WERI-Rb-1 (cell line): Measurements from ENCODE around the gene PTGFR.
A peak's percentile ranks its signal among the peaks of the same experiment; 100 is the strongest.

ENCODE experiments used
- DNase-seq: peaks from one replicate; pipeline ENCODE4 v3.0.0-alpha.2; 2020
- H3K27ac ChIP-seq: fragments of 250-450 bp; sonication (Bioruptor Pico); 2 replicates; pipeline ENCODE4 v1.5.1; 2020; ENCODE audit warnings: mild to moderate bottlenecking, moderate library complexity
- H3K27me3 ChIP-seq: fragments of 250-450 bp; sonication (Bioruptor Pico); 2 replicates; pipeline ENCODE4 v1.5.1; 2021; ENCODE audit warnings: mild to moderate bottlenecking, low read depth, moderate library complexity; ENCODE audit not compliant: insufficient read depth, severe bottlenecking
- H3K36me3 ChIP-seq: fragments of 250-450 bp; sonication (Bioruptor Pico); 2 replicates; pipeline ENCODE4 v1.5.1; 2020; ENCODE audit warnings: mild to moderate bottlenecking, moderate library complexity
- H3K4me3 ChIP-seq: 2 replicates; pipeline ENCODE4 v1.5.1; 2011; ENCODE audit warnings: low read depth, mild to moderate bottlenecking, control low read depth, low read length
- H3K9me3 ChIP-seq: fragments of 250-450 bp; sonication (Bioruptor Pico); 2 replicates; pipeline ENCODE4 v1.5.1; 2021; ENCODE audit warnings: mild to moderate bottlenecking, moderate library complexity; ENCODE audit not compliant: severe bottlenecking
- CTCF ChIP-seq: IDR thresholded peaks from 2 replicates; pipeline ENCODE4 v1.5.1; 2011; ENCODE audit warnings: low read depth, mild to moderate bottlenecking, control low read depth, inconsistent platforms, low read length

PTGFR gene

GRCh38 chr1:78475888-78476610 is 14.7 kb upstream of the PTGFR start:
- H3K27ac ChIP-seq = no peak overlapping the region
- TF ChIP-seq CTCF = no peak
- H3K4me3 ChIP-seq = no peak overlapping the region
- H3K27me3 ChIP-seq = no peaks in the 10 kb centered on the region
- no peak for DNase-seq
- H3K9me3 ChIP-seq = no peaks in the 10 kb centered on the region
- H3K36me3 ChIP-seq = no peaks in the 10 kb centered on the region

- no peak overlapping the region for H3K4me3 ChIP-seq
- H3K9me3 ChIP-seq = no peaks in the 10 kb centered on the region
- H3K27me3 ChIP-seq = no peaks in the 10 kb centered on the region
- peak overlapping the region; percentile 56 for H3K27ac ChIP-seq
- no peaks in the 10 kb centered on the region for H3K36me3 ChIP-seq
- peak; percentile 9; the same call in 1 of the 2 replicates for TF ChIP-seq CTCF
- peak; percentile 96 for DNase-seq
Observed at GRCh38 chr1:78483903-78484302, 6.9 kb upstream of the PTGFR start.

DNA sequence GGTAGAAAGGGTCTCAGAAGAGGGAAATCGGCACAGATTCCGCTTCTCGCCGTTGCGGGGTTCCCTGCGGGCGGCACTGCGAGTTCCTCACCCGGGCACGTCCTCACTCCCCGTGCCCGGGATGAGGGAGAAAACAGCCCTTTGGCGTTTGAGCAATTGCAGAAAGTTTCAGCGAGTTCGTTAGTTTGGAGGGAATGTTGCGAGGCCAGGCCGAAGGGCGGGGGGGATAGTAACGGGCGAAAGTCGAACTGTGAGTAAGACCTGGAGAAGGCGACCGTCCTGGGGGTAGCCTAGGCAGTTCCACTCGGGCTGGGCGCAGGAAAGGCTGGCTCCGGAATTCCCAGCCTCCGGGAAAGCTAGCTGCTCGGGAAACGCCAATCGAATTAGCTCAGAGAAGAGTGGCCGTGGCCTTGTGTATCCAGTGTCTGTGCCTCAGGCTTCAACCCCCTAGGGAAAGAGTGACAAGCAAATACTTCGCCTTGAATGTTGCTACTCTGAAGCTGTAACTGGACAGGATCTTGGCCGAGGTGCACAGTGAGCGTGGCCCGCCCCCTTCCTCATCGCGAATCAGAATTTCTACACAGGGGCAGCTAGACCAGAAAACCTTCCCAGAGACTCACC is 787 bp downstream of the PTGFR start:
- no peak for TF ChIP-seq CTCF
- no peaks in the 10 kb centered on the region for H3K36me3 ChIP-seq
- H3K27me3 ChIP-seq = no peaks in the 10 kb centered on the region
- DNase-seq = no peak
- H3K9me3 ChIP-seq = no peaks in the 10 kb centered on the region
- H3K4me3 ChIP-seq = no peak overlapping the region
- H3K27ac ChIP-seq = no peak overlapping the region

DNA sequence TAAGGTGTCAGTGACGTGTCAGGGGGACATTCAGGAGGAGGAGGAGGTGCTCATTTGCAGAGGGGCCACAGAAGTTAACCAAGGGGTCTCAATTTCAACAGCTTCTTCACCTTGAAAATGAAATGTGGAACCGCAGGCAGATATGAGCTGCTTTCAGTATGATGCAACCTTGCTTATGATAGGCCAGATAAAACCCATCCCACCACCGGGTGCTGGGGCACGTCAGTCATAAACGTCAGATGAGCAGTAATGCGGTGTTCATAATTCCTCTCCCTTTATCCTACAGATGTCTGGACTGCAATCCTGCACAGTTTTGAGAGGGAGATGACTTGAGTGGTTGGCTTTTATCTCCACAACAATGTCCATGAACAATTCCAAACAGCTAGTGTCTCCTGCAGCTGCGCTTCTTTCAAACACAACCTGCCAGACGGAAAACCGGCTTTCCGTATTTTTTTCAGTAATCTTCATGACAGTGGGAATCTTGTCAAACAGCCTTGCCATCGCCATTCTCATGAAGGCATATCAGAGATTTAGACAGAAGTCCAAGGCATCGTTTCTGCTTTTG is 1.7 kb downstream of the PTGFR start:
- TF ChIP-seq CTCF = no peak
- H3K27me3 ChIP-seq = no peaks in the 10 kb centered on the region
- H3K27ac ChIP-seq = no peak overlapping the region
- H3K4me3 ChIP-seq = no peak overlapping the region
- no peaks in the 10 kb centered on the region for H3K9me3 ChIP-seq
- no peak for DNase-seq
- no peaks in the 10 kb centered on the region for H3K36me3 ChIP-seq

DNA sequence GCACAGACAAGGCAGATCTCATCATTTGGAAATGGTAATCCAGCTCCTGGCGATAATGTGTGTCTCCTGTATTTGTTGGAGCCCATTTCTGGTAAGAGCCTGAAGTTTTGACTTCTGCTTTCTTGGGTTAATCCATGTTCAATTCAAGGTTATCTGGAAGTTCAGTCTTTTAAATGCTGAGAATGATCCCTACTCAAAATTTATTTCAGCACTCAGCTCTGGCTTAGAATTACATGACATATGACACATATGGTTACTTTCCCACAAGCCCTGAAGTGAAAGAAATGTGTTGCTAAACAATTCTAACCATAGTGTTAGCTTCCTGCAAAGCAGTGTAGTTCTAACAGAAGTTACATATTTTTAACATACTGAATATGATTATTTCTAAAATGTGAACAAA is 2.7 kb downstream of the PTGFR start:
- no peak for DNase-seq
- H3K36me3 ChIP-seq = no peaks in the 10 kb centered on the region
- H3K4me3 ChIP-seq = no peak overlapping the region
- H3K9me3 ChIP-seq = no peaks in the 10 kb centered on the region
- H3K27ac ChIP-seq = no peak overlapping the region
- no peaks in the 10 kb centered on the region for H3K27me3 ChIP-seq
- no peak for TF ChIP-seq CTCF
